GM23338 (cell line): ENCODE results near the gene SNRNP200.

Experiments
- CREB1 ChIP-seq: fragments of 250-450 bp; sonication (Bioruptor Pico); IDR thresholded peaks from 2 replicates; pipeline ENCODE4 v1.5.0; 2020; ENCODE audit warnings: low read depth, mild to moderate bottlenecking, moderate library complexity
- CTCF ChIP-seq, 2 experiments: fragments of 200-600 bp in 1 of 2; sonication (generic) in 1 of 2; conservative IDR thresholded peaks; 2 replicates each; pipeline versions ENCODE4 v1.5.1 to v1.6.1; 2016 to 2017; ENCODE audit warnings: antibody characterized with exemption in 2 of 2, low read depth in 2 of 2, mild to moderate bottlenecking in 2 of 2, moderate library complexity in 1 of 2
- ETS1 ChIP-seq: IDR thresholded peaks from 2 replicates; pipeline ENCODE4 v1.6.1; 2016; ENCODE audit warnings: antibody characterized with exemption
- EZH2 ChIP-seq: fragments of 200-600 bp; sonication (generic); IDR thresholded peaks from one replicate; pipeline ENCODE4 v1.8.0; 2017; ENCODE audit warnings: antibody characterized with exemption, mild to moderate bottlenecking, low read depth; ENCODE audit not compliant: unreplicated experiment
- EZH2phosphoT487 ChIP-seq: fragments of 200-600 bp; sonication (generic); IDR thresholded peaks from one replicate; pipeline ENCODE4 v1.8.1; 2018; ENCODE audit warnings: antibody characterized with exemption; ENCODE audit not compliant: unreplicated experiment
- NANOG ChIP-seq: IDR thresholded peaks from 2 replicates; pipeline ENCODE4 v1.6.1; 2016; ENCODE audit warnings: antibody characterized with exemption, borderline replicate concordance
- POLR2AphosphoS5 ChIP-seq: IDR thresholded peaks from 2 replicates; pipeline ENCODE4 v1.6.1; 2016; ENCODE audit warnings: antibody characterized with exemption, low read depth
- REST ChIP-seq: IDR thresholded peaks from one replicate; pipeline ENCODE4 v1.6.1; 2018; ENCODE audit warnings: antibody characterized with exemption; ENCODE audit not compliant: unreplicated experiment
- STAT1 ChIP-seq: IDR thresholded peaks from one replicate; pipeline ENCODE4 v1.6.1; 2016; ENCODE audit warnings: antibody characterized with exemption; ENCODE audit not compliant: unreplicated experiment

- TF ChIP-seq CTCF (conservative IDR thresholded peaks at IDR 0.05; ENCODE audit: low read depth in 2 of 2) (no peak), EZH2 (no peak), POLR2AphosphoS5 (no peak), EZH2phosphoT487 (no peak), CREB1 (CRISPR knock-in tag) (no peak), REST (no peak), NANOG (no peak), ETS1 (no peak), STAT1 (no peak)
Observed at GRCh38 chr2:96291751-96292150, 13.6 kb downstream of the SNRNP200 start.
